HCT116 (cell line): Measurements from ENCODE around the gene TBL2. TPM values are rescaled to one million over a fixed set of nuclear protein-coding genes. Genes with fewer than 3 reads are reported as not detected.

ENCODE experiments used
- ATAC-seq: fragments of 200-7000 bp; cut with Tn5 transposase; 2 replicates; pipeline ENCODE4 v1.9.1; 2020; ENCODE audit warnings: mild to moderate bottlenecking, moderate library complexity
- BruUV-seq: library from RNA; stranded (reverse); fragments of 400-500 nt; replicated peaks from 2 replicates; lab custom pipeline; 2021; lab: Mats Ljungman, UMichigan
- CTCF ChIA-PET: fragments of 300-600 bp; sonication (Branson Sonifier 250); formaldehyde crosslinking; loops from one replicate; lab custom pipeline; 2021; ENCODE audit warnings: antibody characterized with exemption; lab: Charles Lee
- POLR2A ChIA-PET: fragments of 300-600, 350-600 bp; sonication (Branson Sonifier 250); formaldehyde crosslinking; loops from one replicate; lab custom pipeline; 2021; ENCODE audit warnings: antibody characterized with exemption; lab: Charles Lee
- RAD21 ChIA-PET, 2 experiments: fragments of 300-600 bp; sonication (Branson Sonifier 250); formaldehyde crosslinking; loops; one replicate each; lab custom pipeline; 2023; ENCODE audit warnings: low total read pairs in 2 of 2; ENCODE audit not compliant: uncharacterized antibody in 2 of 2, unreplicated experiment in 2 of 2, low non-redundant PET in 1 of 2; lab: Charles Lee
- DNase-seq: peaks from one replicate; pipeline ENCODE4 v3.0.0-alpha.2; 2010; ENCODE audit warnings: low read depth, low spot score
- H2AFZ ChIP-seq: fragments of 200-600 bp; shearing (Covaris generic), sonication (generic); 2 replicates; pipeline ENCODE4 v1.6.1; 2017; ENCODE audit warnings: low read depth, mixed run types, mixed read lengths, antibody characterized with exemption, low read length; ENCODE audit not compliant: poor library complexity, severe bottlenecking
- H3K27ac ChIP-seq: 2 replicates; pipeline ENCODE4 v1.5.1; 2012; ENCODE audit warnings: low read depth, low read length
- H3K27me3 ChIP-seq: fragments of 200-600 bp; sonication (generic); 2 replicates; pipeline ENCODE4 v1.6.1; 2016; ENCODE audit warnings: mixed run types, low read length, mixed read lengths; ENCODE audit not compliant: insufficient read depth
- H3K36me3 ChIP-seq, 2 experiments: fragments of 200-500 bp in 1 of 2; fragments of 200-600 bp in 1 of 2; sonication (Bioruptor generic) in 1 of 2; sonication (generic) in 1 of 2; 2 replicates each; pipeline versions ENCODE4 v1.5.1 to v1.6.1; 2014 to 2016; ENCODE audit warnings: low read length in 2 of 2, inconsistent platforms in 1 of 2, mixed read lengths in 1 of 2, mixed run types in 1 of 2; ENCODE audit not compliant: insufficient read depth in 2 of 2, control insufficient read depth in 1 of 2
- H3K4me1 ChIP-seq, 2 experiments: fragments of 200-600 bp in 1 of 2; sonication (generic) in 1 of 2; 2 replicates each; pipeline versions ENCODE4 v1.5.1 to v1.6.1; 2012 to 2017; ENCODE audit warnings: low read length in 2 of 2, inconsistent platforms in 1 of 2, mild to moderate bottlenecking in 1 of 2, mixed read lengths in 1 of 2, mixed run types in 1 of 2, moderate library complexity in 1 of 2; ENCODE audit not compliant: insufficient read depth in 2 of 2, control insufficient read depth in 1 of 2
- H3K4me2 ChIP-seq: fragments of 200-600 bp; sonication (generic); 2 replicates; pipeline ENCODE4 v1.6.1; 2017; ENCODE audit warnings: mixed run types, low read length, mixed read lengths
- H3K4me3 ChIP-seq, 2 experiments: fragments of 200-600 bp in 1 of 2; sonication (generic) in 1 of 2; replicated peaks in 1 of 2; 2 replicates each; pipeline ENCODE4 v1.5.1; 2011 to 2016; ENCODE audit warnings: low read length in 2 of 2, control low read depth in 1 of 2, low read depth in 1 of 2, mild to moderate bottlenecking in 1 of 2, mixed read lengths in 1 of 2, mixed run types in 1 of 2
- H3K79me2 ChIP-seq: fragments of 200-600 bp; sonication (generic); 2 replicates; pipeline ENCODE4 v1.6.1; 2017; ENCODE audit warnings: mild to moderate bottlenecking, mixed run types, low read length, moderate library complexity, mixed read lengths; ENCODE audit not compliant: insufficient read depth
- H3K9ac ChIP-seq: fragments of 200-600 bp; sonication (generic); 2 replicates; pipeline ENCODE4 v1.6.1; 2016; ENCODE audit warnings: low read length, mixed read lengths
- H3K9me2 ChIP-seq: fragments of 200-600 bp; sonication (generic), shearing (Covaris generic); 2 replicates; pipeline ENCODE4 v1.6.1; 2017; ENCODE audit warnings: mixed run types, mild to moderate bottlenecking, moderate library complexity; ENCODE audit not compliant: insufficient read depth
- H3K9me3 ChIP-seq, 2 experiments: fragments of 200-500 bp in 1 of 2; fragments of 200-600 bp in 1 of 2; sonication (Bioruptor generic) in 1 of 2; sonication (generic) in 1 of 2; 2 replicates each; pipeline ENCODE4 v1.6.1; 2014 to 2017; ENCODE audit warnings: low read length in 2 of 2, mixed read lengths in 2 of 2, inconsistent platforms in 1 of 2, low read depth in 1 of 2, mild to moderate bottlenecking in 1 of 2, mixed run types in 1 of 2, moderate library complexity in 1 of 2; ENCODE audit not compliant: control insufficient read depth in 1 of 2, insufficient read depth in 1 of 2
- H4K20me1 ChIP-seq: fragments of 200-600 bp; sonication (generic), shearing (Covaris generic); 2 replicates; pipeline ENCODE4 v1.6.1; 2017; ENCODE audit warnings: mixed run types, mild to moderate bottlenecking, moderate library complexity; ENCODE audit not compliant: insufficient read depth
- ATF3 ChIP-seq: IDR thresholded peaks from 2 replicates; pipeline ENCODE4 v1.6.1; 2012
- CBX3 ChIP-seq: IDR thresholded peaks from 2 replicates; pipeline ENCODE4 v1.6.1; 2012; ENCODE audit warnings: low read depth
- EGR1 ChIP-seq: IDR thresholded peaks from 2 replicates; pipeline ENCODE4 v1.6.1; 2012; ENCODE audit warnings: low read depth
- ELF1 ChIP-seq: IDR thresholded peaks from 2 replicates; pipeline ENCODE4 v1.6.1; 2012; ENCODE audit warnings: low read depth, borderline replicate concordance
- EZH2phosphoT487 ChIP-seq: fragments of 200-600 bp; IDR thresholded peaks from 2 replicates; pipeline ENCODE4 v1.6.1; 2018; ENCODE audit warnings: antibody characterized with exemption, borderline replicate concordance
- FOSL1 ChIP-seq: IDR thresholded peaks from 2 replicates; pipeline ENCODE4 v1.6.1; 2012; ENCODE audit warnings: low read depth
- JUND ChIP-seq: IDR thresholded peaks from 2 replicates; pipeline ENCODE4 v1.6.1; 2012
- POLR2A ChIP-seq: IDR thresholded peaks from 2 replicates; pipeline ENCODE4 v1.7.0; 2011; ENCODE audit warnings: borderline replicate concordance; ENCODE audit not compliant: insufficient read depth, insufficient read length; ENCODE audit errors: extremely low read depth
- POLR2AphosphoS5 ChIP-seq: IDR thresholded peaks from 2 replicates; pipeline ENCODE4 v1.6.1; 2011; ENCODE audit warnings: mild to moderate bottlenecking, low read depth, low read length, moderate library complexity
- TCF7L2 ChIP-seq: IDR thresholded peaks from 2 replicates; pipeline ENCODE4 v1.7.0; 2011; ENCODE audit warnings: borderline replicate concordance, inconsistent platforms; ENCODE audit not compliant: insufficient read depth, insufficient read length; ENCODE audit errors: extremely low read depth
- YY1 ChIP-seq: IDR thresholded peaks from 2 replicates; pipeline ENCODE4 v1.6.1; 2011; ENCODE audit warnings: low read length, low read depth, moderate library complexity, mild to moderate bottlenecking; ENCODE audit not compliant: insufficient replicate concordance; ENCODE audit errors: extremely low read depth
- ZFX ChIP-seq: fragments of 450-650 bp; IDR thresholded peaks from 2 replicates; pipeline ENCODE4 v1.6.1; 2017
- ZNF274 ChIP-seq: fragments of 200-500 bp; sonication (Bioruptor generic); IDR thresholded peaks from 2 replicates; pipeline ENCODE4 v1.6.1; 2014; ENCODE audit warnings: mild to moderate bottlenecking, low read depth, low read length, inconsistent platforms
- intact Hi-C: fragments of 100-400 bp; cut with micrococcal nuclease; formaldehyde crosslinking; loops from 2 replicates; pipeline ENCODE4 v1.10.0; 2022
- total RNA-seq: library from RNA; stranded (reverse); gene quantifications from one replicate; pipeline ENCODE4 v1.2.1, GENCODE V29; 2021; ENCODE audit not compliant: unreplicated experiment
- TF ChIP-seq, protein P1 (sequence below), 3 experiments: fragments of 200-600 bp in 1 of 3; sonication (generic) in 1 of 3; IDR thresholded peaks in 2 of 3; conservative IDR thresholded peaks in 1 of 3; 2 replicates each; pipeline ENCODE4 v1.5.1; 2012 to 2017; ENCODE audit warnings: low read depth in 2 of 3, low read length in 2 of 3, antibody characterized with exemption in 1 of 3, borderline replicate concordance in 1 of 3, control low read depth in 1 of 3, mild to moderate bottlenecking in 1 of 3, mixed read lengths in 1 of 3, mixed run types in 1 of 3, moderate library complexity in 1 of 3; ENCODE audit not compliant: insufficient read depth in 1 of 3

The TBL2 gene
- total RNA-seq, 1 experiment from 2014 or later: 55.0 TPM

GRCh38 chr7:73522105-73522872 lies 56.1 kb downstream of the TBL2 start, which contains the start of gene BAZ1B (continued):
- TF ChIP-seq POLR2AphosphoS5: peak; percentile 61; the same call in 1 of the 2 replicates
- TF ChIP-seq, protein P1, sequence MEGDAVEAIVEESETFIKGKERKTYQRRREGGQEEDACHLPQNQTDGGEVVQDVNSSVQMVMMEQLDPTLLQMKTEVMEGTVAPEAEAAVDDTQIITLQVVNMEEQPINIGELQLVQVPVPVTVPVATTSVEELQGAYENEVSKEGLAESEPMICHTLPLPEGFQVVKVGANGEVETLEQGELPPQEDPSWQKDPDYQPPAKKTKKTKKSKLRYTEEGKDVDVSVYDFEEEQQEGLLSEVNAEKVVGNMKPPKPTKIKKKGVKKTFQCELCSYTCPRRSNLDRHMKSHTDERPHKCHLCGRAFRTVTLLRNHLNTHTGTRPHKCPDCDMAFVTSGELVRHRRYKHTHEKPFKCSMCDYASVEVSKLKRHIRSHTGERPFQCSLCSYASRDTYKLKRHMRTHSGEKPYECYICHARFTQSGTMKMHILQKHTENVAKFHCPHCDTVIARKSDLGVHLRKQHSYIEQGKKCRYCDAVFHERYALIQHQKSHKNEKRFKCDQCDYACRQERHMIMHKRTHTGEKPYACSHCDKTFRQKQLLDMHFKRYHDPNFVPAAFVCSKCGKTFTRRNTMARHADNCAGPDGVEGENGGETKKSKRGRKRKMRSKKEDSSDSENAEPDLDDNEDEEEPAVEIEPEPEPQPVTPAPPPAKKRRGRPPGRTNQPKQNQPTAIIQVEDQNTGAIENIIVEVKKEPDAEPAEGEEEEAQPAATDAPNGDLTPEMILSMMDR (IDR thresholded peaks at IDR 0.05 in 2 of 3, conservative IDR thresholded peaks at IDR 0.05 in 1 of 3; ENCODE audit: borderline replicate concordance in 1 of 3, insufficient read depth in 1 of 3, low read depth in 2 of 3, low read length in 2 of 3): no peak; a peak in 1 of 6 replicates
- TF ChIP-seq FOSL1: no peak
- peak; percentile 81 for TF ChIP-seq TCF7L2
- TF ChIP-seq CBX3: no peak
- no peak for TF ChIP-seq JUND
- no peak for TF ChIP-seq POLR2A
- no peak for TF ChIP-seq ZNF274
- no peak for TF ChIP-seq ZFX
- TF ChIP-seq EZH2phosphoT487: no peak

DNA sequence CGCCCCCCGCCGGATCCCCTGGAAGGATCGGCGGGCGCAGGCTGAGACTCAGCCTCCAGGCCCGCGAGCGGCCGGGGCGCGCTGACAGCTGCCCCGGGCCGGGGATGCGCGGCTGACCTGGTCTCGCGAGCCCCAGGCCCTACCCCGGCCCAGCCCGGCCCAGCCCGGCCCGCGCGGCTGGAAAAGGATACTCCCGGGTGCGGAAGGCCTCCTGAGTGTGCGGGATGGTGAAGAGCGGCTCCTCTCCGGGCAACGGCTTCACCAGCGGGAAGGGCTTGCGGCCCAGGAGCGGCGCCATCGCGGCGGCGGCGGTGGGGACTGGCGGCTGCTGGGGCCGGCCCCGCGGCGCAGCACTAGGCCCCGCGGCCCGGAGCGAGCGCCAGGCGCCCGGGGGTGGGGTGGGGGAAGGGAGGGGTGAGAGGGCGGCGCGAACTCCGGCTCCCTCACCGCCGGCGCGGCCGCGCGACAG lies 56.7 kb downstream of the TBL2 start:
- RAD21 ChIA-PET: no interaction called here
- Histone ChIP-seq H3K4me2 (peak overlapping the region; percentile 87), H3K9me3 (no peaks in the 10 kb centered on the region), H3K9ac (peak overlapping the region; percentile 97), H3K9me2 (no peaks in the 10 kb centered on the region), H3K79me2 (peaks cover 49% of the 10 kb centered on the region), H3K4me1 (peaks cover 15 to 23% of the 10 kb centered on the region in 2 experiments; a peak in 3 of 4 replicates), H3K36me3 (peaks cover 5 to 17% of the 10 kb centered on the region in 2 experiments; a peak in 3 of 4 replicates), H2AFZ (no peak overlapping the region), H3K4me3 (peak overlapping the region; percentile 86 to 87), H4K20me1 (peaks cover 20% of the 10 kb centered on the region; the same call in 1 of the 2 replicates), H3K27ac (peak overlapping the region; percentile 96), H3K27me3 (no peaks in the 10 kb centered on the region)
- CTCF ChIA-PET: no interaction called here
- ATAC-seq: peak; percentile 70
- BruUV-seq: no TSS peak
- intact Hi-C loops: loop anchor here (1.0 to 5.0 kb wide), 2 partner anchors 36 to 206 kb away; partner anchors contain the start of gene BCL7B
- no peak for TF ChIP-seq JUND
- TF ChIP-seq ZFX: peak; percentile 100
- TF ChIP-seq POLR2AphosphoS5: peak; percentile 41; the same call in 1 of the 2 replicates
- TF ChIP-seq EGR1: no peak
- TF ChIP-seq ATF3: no peak
- TF ChIP-seq EZH2phosphoT487: no peak
- TF ChIP-seq ELF1: no peak
- TF ChIP-seq YY1: no peak
- no peak for DNase-seq
- POLR2A ChIA-PET: interaction anchor here (0.7 to 1.4 kb wide), 4 partner anchors 10 to 35 kb away, joined by 3 to 5 read pairs (median 3); no protein-coding TSS in a partner anchor
